ENCODE results near the gene SYK.

The SYK gene

DNA sequence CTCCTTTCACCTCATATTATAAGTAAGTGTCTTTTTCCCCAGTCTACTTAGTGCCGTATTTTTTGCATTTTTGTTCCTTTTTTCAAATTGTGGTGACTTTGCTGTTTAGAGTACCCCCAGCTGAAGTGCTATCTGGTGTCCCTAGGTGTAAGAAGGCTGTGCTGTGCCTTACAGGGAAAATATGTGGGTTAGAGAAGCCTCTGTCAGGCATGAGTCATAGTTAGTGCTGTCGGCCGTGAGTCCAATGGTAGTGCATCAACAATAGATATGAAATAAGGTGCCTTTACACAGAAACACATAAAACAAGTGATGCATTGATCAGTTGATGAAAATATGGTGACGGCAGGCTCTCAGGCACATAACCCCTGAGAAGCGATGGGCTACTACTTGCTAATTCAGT lies 20.1 kb downstream of the SYK start:
- in situ Hi-C loops (cut with HindIII; ENCODE audit: low sequenced_read_pairs): no loop called here
- H3K4me3 ChIP-seq (ENCODE audit: low read depth, low read length): no peak overlapping the region
- no peak for DNase-seq (ENCODE audit: low read depth, low spot score)
- TF ChIP-seq, protein P1, sequence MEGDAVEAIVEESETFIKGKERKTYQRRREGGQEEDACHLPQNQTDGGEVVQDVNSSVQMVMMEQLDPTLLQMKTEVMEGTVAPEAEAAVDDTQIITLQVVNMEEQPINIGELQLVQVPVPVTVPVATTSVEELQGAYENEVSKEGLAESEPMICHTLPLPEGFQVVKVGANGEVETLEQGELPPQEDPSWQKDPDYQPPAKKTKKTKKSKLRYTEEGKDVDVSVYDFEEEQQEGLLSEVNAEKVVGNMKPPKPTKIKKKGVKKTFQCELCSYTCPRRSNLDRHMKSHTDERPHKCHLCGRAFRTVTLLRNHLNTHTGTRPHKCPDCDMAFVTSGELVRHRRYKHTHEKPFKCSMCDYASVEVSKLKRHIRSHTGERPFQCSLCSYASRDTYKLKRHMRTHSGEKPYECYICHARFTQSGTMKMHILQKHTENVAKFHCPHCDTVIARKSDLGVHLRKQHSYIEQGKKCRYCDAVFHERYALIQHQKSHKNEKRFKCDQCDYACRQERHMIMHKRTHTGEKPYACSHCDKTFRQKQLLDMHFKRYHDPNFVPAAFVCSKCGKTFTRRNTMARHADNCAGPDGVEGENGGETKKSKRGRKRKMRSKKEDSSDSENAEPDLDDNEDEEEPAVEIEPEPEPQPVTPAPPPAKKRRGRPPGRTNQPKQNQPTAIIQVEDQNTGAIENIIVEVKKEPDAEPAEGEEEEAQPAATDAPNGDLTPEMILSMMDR (IDR thresholded peaks at IDR 0.05; ENCODE audit: low read depth, low read length): no peak

DNA sequence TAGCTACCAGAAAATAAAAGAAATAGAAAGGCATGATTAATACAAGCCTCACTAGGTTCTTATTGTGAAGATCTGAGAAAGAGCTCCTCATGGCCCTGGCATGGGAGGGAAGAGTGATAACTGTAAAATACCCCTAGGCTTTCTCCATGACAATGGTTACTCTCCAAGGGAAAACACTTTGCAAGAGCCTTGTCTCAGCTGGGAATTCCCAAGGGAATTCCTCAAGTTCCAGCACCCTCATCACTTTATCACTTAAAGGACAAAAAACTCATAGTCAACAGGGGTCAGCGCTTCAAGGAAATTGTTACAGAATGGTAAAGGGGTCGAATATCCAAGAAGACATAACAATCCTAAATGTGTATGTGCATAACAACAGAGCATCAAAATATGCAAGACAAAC lies 21.2 kb downstream of the SYK start:
- TF ChIP-seq, protein P1 (IDR thresholded peaks at IDR 0.05; ENCODE audit: low read depth, low read length): no peak
- no peak overlapping the region for H3K4me3 ChIP-seq (ENCODE audit: low read depth, low read length)
- in situ Hi-C loops (cut with HindIII; ENCODE audit: low sequenced_read_pairs): no loop called here
- no peak for DNase-seq (ENCODE audit: low read depth, low spot score)

DNA sequence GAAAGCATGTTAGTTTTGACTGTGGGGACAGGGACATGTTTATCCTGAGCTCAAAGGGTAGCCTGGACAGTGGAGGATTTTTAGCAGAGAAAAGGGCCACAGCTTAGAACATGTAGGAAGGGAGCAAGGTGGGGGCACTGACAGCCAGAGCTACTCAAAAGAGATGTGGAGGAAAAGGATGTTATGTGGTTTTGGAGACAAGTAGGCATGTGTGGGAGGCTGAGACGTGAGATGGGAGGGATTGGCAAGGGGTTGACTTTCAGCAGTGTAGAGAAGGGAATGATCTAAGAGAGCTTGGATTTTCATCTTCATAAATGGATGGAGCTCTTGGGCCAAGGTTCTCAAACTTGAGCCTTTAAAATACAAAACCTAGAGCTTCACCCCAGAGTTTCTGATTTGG lies 24.0 kb downstream of the SYK start:
- TF ChIP-seq, protein P1 (IDR thresholded peaks at IDR 0.05; ENCODE audit: low read depth, low read length): no peak
- no peak for DNase-seq (ENCODE audit: low read depth, low spot score)
- in situ Hi-C loops (cut with HindIII; ENCODE audit: low sequenced_read_pairs): no loop called here
- H3K4me3 ChIP-seq (ENCODE audit: low read depth, low read length): no peak overlapping the region

DNA sequence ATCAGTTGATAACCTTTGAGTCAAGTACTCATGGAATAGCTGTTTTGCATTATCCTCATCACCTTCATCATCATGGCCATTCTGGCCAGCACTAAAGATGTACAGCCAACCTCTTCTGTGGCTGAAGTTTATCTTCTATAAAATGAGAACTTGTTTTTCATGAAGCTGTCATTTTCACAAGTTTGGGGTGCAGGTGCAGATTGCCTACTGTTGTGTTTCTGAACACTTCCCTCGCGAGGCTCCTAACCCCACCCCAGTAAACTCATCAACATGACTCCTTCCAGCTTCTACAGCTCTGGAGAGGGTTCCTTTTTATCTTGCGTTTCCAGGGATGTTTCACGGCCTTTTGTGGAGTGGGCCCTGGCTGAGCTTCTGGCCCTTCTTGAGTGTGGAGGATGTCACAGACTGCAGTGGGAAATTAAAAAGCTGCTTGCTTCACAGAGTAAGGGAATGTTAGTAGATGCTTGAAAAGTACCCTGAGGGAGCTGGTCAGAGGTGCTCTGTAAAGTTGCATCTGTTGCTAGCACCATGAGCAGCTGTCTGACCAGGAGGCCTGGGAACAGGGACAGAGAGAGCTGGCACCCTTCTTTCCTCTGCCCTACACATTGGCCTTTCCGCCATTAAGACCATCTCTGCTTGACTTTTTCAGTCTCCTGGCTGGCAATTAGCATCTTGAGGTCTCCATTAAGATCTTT lies 24.9 kb downstream of the SYK start:
- H3K4me3 ChIP-seq (ENCODE audit: low read depth, low read length): no peak overlapping the region
- DNase-seq (ENCODE audit: low read depth, low spot score): no peak
- in situ Hi-C loops (cut with HindIII; ENCODE audit: low sequenced_read_pairs): no loop called here
- TF ChIP-seq, protein P1 (IDR thresholded peaks at IDR 0.05; ENCODE audit: low read depth, low read length): no peak

DNA sequence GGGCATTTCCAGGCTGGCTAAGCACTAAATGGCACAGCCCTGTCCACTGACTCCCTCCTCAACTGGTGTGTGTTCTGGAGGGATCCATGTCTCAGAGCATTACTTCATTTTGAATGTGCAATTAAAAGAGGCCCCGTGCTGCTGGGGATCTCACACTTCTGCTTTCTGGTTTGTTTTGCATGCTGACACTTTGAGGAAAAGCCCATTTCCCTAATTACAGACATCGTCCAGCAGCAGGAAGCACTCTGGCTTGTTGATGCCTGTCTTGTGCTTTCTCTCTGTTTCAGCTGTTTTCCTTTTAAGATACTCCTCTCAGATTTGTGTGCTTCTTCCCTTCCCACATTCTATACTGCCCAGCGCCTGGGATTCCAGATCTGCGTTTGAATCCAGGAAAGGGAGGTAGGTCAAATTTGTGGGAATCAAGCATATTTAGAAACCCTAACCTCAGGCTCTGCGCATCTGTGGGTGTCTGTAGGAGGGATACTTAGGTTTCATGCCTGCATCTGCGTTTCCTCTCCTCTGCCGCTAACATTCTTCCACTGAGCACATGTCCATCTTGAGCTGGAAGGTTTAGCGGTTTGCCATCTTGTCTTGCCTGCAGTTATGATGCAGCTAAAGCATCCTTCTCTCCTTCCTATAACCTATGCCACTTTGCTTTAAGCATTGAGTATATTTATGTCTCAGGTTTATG lies 25.7 kb downstream of the SYK start:
- TF ChIP-seq, protein P1 (IDR thresholded peaks at IDR 0.05; ENCODE audit: low read depth, low read length): no peak
- H3K4me3 ChIP-seq (ENCODE audit: low read depth, low read length): no peak overlapping the region
- in situ Hi-C loops (cut with HindIII; ENCODE audit: low sequenced_read_pairs): no loop called here
- no peak for DNase-seq (ENCODE audit: low read depth, low spot score)

DNA sequence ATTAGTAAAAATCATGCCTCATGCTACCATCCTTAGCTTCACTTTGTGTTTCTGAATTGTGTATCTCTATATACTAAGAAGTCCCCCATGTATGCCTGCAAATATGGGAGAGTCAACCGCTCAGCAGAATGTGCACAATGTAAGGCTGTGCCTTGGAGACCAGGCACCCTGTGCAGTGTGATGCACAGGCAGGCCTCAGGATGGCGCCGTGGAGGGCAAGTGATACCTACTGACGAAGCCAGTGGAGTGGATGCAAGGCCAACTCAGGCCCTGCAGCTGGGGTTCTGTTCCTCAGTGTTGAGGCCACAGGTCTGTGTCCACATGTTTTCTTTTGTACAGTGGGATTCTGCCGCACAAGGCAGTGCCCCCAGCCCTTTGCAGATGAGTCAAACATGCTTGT lies 28.4 kb downstream of the SYK start:
- no peak overlapping the region for H3K4me3 ChIP-seq (ENCODE audit: low read depth, low read length)
- TF ChIP-seq, protein P1 (IDR thresholded peaks at IDR 0.05; ENCODE audit: low read depth, low read length): no peak
- in situ Hi-C loops (cut with HindIII; ENCODE audit: low sequenced_read_pairs): no loop called here
- DNase-seq (ENCODE audit: low read depth, low spot score): no peak
